Activated gamma-delta T cell treated with Interleukin-2 at 50 U/mL for 16 hours (primary cell): ENCODE results near the gene DISP3.

ENCODE experiments used
- DNase-seq: peaks from one replicate; pipeline ENCODE4 v3.0.0-alpha.2; 2020

The DISP3 gene

GRCh38 chr1:11518016-11518701 lies 39.2 kb downstream of the DISP3 start:
- DNase-seq: no peak

GRCh38 chr1:11518791-11519628 lies 40.1 kb downstream of the DISP3 start:
- no peak for DNase-seq

DNA sequence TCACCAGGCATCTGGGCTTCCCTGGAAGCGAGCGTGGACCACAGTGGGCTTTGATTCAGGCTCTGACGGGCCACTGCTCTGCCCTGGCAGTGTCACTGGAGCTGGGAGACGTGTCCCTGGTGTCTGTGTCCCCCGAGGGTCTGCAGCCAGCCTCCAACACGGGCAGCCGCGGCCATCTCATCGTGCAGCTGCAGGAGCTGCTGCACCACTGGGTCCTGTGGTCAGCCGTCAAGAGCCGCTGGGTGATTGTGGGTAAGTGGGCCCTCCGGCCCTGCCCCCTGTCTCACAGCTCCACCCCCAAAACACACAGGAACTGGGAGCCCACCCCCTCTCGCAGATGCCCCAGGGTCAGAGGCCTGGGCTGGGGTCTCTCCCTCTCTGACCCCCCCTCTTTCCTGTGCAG lies 40.7 kb downstream of the DISP3 start:
- no peak for DNase-seq

DNA sequence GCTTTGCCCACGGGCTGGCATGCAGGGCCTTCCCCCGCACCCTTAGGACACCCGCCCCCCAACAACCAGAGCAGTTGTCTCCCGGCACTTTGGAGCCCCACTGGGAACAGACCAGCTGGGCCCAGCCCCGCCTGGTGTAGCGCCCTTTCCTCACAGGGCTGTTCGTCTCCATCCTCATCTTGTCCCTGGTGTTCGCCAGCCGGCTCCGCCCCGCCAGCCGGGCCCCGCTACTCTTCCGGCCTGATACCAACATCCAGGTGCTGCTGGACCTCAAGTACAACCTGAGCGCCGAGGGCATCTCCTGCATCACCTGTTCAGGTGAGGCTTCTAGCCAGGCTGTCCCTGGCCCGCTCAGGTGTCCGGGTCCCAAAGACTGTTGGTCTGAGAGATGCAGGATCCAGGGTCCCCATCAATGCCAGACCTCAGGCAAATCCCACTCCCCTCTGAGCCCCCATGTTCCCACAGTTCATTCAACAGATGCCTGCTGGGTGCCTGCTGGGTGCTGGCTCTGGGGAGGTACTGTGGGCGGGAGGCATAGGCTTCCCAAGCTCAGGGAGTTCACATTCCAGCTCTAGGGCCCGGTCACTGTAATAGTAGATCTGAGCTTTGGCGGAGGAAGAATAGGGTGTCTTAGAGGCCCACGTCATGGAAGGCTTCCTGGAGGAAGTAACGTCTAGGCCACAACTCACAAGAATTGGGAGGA lies 41.7 kb downstream of the DISP3 start:
- DNase-seq: no peak

DNA sequence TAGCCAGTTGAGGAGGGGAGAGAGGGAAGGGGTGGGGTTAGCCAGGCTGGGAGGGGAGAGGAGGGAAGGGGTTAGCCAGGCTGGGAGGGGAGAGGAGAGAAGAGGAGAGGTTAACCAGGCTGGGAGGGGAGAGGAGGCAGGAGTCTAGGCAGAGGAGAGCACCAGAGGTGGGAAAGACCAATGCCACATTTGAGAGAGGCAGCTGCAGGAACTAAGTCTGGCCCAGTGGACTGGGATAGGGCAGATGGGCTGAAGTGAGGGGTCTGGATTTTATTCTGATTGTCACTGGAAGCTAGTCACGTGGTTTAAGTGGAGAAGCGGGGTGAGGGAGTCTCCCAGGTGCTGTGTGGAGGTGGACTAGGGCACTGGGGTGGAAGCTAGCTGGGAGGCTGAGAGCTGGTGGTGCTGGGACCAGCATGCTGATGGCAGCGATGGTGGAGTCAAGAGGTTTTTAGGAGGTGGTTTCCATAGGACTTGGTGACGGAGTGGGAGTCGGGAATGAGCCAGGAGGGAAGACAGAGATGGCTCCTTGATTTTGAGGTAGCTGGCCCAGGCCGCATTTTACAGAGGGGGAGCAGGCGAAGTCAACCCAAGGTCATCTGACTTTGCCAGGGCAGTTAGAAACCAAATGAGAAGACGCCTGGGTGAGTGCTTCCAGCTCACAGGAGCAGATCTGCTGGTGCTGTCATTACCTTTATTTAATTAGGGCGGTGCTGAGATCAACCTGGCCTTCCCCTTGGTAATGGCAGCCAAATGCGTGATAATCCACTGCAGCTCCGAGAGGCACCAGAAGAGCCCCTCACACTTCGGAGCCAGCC lies 42.8 kb downstream of the DISP3 start:
- no peak for DNase-seq

DNA sequence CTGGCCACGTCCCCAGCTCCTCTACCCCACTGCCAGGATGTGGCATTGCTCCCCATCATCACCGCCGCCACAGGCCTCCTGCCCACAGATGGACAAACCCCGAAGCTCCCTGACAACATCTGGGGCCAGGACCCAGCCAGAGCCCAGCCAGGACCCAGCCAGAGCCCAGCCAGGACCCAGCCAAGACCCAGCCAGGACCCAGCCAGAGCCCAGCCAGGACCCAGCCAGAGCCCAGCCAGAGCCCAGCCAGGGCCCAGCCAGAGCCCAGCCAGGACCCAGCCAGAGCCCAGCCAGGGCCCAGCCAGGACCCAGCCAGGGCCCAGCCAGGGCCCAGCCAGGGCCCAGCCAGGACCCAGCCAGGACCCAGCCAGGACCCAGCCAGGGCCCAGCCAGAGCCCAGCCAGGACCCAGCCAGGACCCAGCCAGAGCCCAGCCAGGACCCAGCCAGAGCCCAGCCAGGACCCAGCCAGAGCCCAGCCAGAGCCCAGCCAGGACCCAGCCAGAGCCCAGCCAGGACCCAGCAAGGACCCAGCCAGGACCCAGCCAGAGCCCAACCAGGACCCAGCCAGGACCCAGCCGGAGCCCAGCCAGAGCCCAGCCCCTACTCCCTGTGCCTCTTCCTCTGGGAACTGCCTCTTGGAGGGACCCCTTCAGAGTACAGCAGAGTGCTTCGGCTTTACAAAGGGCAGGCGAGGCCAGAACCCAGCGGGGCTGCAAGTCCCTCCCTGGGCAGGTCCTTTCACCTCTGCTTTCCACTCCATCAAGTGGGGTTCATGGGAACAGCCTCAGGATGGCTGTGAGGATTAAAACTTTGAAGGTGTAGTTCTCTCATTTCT lies 43.7 kb downstream of the DISP3 start:
- no peak for DNase-seq

DNA sequence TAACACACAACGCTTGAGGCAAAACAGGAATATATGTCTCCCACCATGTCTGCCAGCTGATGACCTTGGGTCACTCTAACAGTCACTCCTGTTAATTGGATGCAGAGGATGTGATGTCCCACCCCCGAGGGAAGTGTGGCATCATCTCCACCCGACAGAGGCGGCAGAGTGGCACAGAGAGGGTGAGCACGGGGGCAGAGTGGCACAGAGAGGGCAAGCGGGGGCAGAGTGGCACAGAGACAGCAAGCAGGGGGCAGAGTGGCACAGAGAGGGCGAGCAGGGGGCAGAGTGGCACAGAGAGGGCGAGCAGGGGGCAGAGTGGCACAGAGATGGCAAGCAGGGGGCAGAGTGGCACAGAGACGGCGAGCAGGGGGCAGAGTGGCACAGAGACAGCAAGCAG lies 44.3 kb downstream of the DISP3 start:
- no peak for DNase-seq

DNA sequence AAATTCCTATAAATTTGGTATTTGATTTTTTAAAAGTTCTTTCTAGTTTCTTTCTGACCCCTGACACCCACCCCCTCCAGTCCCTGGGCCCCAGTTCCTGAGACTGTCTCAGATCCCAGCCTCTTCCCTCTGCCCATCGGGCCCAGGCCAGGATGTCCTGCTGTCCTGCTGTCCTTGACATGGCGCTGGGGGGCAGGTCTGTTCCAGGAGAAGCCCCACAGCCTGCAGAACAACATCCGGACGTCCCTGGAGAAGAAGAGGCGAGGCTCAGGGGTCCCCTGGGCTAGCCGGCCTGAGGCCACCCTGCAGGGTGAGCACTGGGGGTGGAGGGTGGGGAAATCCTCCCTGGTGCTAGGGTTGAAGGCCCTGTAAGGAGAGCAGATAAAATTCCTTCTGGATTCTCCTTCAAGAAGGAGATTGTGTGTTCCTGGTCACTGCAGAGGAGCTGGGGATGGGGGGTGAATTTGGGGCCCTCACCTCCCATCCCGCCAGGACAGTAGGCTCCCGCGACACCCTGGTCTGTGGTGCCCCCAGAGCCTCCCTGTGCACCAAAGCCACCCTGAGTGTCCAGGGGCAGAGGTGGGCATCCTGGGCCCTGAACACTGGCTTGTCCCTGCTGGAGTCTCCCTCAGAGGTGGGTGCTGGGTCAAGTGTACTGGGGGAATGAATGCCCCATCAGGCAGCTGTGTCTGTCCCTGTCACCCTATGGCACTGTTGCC lies 45.0 kb downstream of the DISP3 start:
- DNase-seq: no peak

DNA sequence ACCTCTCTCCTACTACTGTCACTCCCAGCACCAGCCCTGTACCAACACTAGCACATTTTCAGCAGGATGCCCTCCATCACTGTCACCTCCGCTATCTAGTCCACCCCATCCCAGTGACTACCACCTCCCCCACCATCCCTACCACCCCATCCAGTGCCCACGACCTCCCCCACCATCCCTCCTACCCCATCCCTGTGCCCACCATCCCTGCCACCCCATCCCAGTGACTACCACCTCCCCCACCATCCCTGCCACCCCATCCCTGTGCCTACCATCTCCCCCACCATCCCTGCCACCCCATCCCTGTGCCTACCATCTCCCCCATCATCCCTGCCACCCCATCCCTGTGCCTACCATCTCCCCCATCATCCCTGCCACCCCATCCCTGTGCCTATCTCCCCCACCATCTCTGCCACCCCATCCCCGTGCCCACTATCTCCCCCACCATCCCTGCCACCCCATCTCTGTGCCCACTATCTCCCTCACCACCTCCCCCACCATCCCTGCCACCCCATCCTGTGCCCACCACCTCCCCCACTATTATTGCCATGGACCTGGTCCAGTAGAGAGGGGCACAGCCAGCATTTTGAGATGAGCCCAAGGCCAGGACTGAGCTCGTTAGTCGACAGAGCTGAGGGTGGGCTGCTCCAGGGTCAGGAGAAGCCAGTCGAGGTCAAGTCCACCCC lies 45.7 kb downstream of the DISP3 start:
- no peak for DNase-seq

GRCh38 chr1:11525151-11525505 lies 46.2 kb downstream of the DISP3 start:
- DNase-seq: no peak

GRCh38 chr1:11525516-11525915 lies 46.6 kb downstream of the DISP3 start:
- DNase-seq: no peak

- DNase-seq: no peak
Measured at GRCh38 chr1:11526071-11526895, 47.3 kb downstream of the DISP3 start.

DNA sequence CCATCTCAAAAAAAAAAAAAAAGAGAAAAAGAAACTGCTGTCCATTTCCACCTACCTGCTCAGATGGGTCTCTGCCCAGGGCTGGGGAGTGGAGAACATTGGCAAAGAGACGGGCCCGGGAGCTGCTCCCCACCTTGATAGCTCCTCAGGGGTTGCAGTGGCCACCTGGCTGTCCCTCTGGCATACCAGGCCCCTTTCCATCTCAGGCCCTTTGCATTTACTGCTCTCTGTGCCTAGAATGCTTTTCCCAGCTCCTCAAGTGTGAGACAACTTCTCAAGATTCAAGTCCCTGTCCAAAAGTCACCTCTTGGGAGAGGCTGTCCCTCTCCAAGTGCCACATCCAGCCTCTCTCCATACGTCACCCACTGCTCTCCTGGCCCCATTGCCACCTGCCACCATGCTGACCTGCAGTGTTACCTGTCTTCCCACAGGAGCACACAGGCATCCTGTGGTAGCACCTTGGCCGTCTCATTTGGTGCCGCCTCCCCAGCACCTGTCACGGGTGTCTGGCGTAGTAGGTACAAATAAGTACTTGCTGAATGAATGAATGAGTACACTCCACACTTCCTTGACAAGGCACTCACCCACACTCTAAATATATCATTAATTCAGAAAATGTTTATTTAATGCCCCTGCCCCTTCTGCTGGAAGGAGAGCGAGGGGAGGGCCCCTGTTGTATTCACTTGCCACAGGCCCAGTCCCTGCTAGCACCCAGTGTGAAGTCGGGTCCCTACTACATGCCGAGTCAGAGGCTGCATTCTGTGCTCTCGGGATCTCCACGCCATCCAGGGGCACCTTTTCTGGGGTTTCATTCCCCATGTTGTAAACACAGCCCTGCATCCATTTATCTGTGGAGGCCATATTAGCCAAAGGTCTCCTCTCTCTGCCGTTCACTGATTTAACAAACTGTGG lies 48.8 kb downstream of the DISP3 start:
- no peak for DNase-seq

DNA sequence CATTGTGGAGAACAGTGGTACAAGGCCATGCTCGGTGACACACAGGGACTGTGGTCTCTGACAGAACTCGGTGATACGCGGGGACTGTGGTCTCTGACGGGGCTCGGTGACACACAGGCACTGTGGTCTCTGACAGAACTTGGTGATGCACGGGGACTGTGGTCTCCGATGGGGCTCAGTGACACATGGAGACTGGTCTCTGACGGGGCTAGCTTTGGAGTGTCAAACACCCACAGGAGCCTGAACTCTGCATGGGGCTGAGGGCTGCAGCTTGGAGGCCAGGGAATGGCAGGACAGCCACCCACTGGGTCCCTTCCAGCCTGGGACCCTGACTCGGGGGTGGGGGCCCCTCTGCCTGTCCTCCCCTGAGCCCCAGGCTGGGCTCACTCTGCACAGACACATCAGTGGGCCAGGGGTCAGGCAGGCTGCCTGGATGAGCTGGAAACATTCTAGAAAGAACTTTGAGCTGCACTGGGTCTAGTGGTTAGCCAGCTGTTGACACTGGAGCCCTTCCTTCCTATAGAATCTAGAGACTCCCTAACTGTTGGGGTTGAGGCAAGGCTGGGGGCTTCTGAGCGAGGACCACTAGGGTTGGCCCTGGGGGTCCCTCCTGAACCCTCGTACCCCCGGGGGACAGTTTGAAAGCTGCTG lies 49.8 kb downstream of the DISP3 start:
- no peak for DNase-seq

GRCh38 chr1:11529330-11529729 lies 50.4 kb downstream of the DISP3 start:
- DNase-seq: no peak

GRCh38 chr1:11529763-11530730 lies 51.1 kb downstream of the DISP3 start:
- DNase-seq: no peak

DNA sequence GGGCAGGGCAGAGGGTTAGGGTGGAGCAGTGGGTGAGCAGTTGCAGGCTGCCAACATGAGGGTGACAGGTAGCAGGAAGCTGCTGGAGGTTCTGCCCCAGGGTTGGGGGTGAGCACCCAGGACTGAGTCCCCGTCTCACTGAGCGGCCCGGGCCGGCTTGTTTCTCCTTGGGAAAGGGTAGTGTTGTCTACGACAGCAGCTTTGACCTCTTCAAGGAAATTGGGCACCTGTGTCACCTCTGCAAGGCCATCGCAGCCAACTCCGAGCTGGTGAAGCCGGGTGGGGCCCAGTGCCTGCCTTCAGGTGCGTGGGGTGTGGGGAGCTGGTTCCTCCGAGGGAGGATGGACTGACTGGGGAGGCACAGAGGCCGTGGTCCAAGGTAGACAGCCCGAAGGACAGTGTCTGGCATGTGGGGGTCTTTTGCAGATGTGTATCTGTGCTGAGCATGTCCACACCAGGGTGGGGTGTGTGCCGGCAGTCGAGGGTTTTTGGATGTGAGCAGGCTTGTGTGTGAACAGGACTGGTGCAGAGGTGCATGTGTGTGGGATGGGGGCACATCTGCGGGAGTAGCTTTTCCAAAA lies 51.9 kb downstream of the DISP3 start:
- no peak for DNase-seq
